RPMI7951 (cell line): ENCODE measurements around the gene CNTNAP2. TPM values are rescaled to one million over a fixed set of nuclear protein-coding genes. Genes with fewer than 3 reads are reported as not detected.

Source experiments
- DNase-seq: peaks from one replicate; pipeline ENCODE4 v3.0.0-alpha.2; 2012; ENCODE audit warnings: low read depth
- total RNA-seq: library from RNA; depleted of rRNA; stranded (reverse); fragments of >200 nt; shearing (Covaris generic); gene quantifications from 2 replicates; pipeline ENCODE4 v1.2.3, GENCODE V29; 2014

CNTNAP2 gene
- total RNA-seq, 1 experiment from 2014 or later, result not detected

DNA sequence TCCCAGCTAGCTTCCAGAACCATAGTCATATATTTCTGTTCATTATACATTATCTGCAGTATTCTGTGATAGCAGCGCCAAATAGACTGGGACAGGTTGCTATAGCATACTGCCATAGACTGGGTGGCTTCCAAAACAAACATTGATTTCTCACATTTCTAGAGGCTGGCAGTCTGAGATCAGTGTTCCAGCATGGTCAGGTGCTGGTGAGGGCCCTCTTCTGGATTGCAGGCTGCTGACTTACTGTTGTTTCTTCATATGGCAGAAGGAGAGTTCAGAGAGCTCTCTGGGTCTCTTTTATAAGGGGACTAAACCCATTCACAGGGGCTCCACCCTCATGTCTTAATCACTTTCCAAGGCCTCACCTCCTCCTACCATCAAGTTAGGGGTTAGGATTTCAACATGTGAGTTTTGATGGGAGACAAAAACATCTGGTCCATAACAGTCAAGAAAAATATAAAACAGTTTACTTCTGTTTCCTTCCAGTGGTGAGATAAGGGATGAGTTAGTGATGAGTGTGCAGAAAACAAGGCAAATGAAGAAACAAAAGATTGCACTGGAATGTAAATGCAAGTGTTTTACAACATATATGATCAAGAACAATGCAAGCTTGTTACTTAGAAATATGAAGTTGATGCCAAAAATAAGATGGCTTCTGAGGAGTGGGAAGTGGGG is 2074.9 kb downstream of the CNTNAP2 start:
- no peak for DNase-seq

DNA sequence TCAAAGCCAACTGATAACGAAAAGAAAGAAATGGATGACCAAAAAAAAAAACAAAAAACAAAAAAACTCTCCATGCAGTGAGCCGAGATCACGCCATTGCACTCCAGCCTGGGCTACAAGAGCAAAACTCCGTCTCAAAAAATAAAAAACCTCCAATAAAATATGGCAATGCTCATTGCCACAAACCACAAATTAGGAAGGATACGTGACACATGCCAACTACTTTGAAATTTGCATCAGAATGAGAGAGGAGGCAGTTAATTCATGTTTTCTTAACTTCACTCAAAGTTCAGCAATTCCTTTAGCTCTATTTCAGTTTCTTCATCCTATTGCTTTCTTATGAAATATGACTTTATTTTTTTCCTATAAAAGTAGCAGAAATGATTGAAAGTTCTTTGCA is 2075.9 kb downstream of the CNTNAP2 start:
- no peak for DNase-seq

DNA sequence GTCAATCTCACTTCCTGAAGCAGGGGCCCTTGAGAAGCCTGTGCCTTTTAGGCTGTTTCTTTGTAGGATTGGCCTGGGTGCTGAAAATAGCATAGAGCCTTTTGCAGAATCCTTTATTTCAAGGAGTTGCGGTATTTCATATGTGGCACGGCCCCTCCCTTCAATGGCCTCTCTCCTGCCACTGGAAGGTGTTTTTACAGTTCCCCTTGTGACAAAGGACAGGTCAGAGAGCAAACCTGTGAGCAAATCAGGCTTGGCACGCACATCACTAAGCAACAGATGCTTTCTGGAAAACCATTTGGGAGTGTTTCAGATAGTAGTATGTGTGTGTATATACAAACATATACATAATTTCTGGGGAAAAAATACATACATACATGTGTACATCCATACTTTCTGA is 2085.4 kb downstream of the CNTNAP2 start:
- DNase-seq, result no peak

DNA sequence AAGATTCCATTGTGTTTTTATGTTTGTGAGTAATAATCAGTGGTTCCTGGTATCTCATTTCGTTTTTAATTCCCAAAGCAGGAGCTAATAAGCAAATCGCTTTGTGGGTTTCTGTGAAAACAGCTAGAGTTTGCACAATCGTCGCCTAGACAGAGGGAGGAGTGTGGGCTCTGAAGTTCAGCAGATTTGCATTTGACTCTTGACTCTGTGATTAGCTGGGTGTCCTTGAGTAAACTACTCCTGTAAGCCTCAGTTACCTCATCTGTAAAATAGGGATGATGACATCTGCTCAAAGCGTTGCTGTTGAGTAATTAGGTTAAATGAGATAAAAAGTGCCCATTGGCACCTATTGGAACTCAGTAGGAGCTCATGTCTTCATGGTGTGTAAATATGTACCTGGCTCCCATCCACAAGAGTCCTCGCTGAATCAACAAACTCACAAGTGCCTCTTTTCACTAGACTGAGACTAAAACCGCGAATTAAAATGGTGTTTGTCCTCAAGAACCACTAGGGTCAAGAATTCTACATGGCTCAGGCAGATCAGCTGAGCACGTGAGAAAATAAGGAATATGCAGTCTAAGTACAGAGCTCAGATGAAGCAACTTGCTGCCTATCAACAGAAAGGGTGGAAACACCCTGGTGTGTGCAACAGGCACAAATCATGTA is 2088.2 kb downstream of the CNTNAP2 start:
- no peak for DNase-seq

DNA sequence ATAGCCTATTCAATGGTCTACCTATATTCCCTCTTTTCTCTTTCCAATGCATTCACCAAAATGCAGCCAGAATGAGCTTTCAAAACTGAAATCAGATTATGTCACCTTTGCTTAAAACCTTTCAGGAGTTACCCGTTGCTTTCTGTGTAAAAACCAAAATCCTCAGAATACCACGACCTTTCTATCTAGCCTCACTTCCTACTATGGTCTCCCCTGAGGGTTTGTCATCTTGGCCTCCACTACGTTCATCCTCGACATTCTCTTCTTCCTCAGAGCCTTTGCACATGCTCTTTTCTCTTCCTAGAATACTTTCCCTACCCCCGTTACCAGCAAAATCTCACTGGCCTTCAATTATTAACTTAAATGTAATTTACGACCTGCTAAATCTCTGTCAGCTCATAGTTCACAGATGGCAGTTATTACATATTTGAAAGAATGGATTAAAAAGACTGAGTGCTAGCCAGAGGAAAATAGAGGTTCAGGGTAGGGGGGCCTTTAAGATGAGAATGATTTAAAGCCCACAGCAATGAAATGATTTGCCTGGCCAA is 2093.1 kb downstream of the CNTNAP2 start:
- no peak for DNase-seq

DNA sequence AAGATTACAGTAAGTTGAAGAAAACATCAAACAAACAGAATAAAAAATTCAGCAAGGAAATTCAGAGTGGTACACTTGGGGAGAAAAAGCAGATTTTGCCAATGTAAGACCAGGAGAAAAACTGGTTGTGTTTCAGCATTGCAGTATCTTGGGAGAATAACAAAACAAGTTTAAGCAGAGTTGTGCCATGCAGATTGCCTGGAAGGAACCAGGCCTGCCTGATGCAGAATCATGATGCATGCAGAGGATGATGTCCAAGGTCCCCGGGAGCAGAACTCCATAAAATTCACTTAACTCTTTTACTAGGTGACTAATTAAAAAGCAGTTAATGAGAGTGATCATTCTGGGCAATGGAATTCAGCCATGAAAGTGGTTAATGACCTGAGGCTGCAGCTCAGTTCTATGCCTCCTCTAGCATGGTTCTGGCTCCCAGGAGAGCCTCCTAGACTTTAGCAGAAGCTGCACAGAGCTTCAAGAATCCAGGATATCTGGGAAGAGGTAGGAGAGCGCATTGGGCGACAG is 2094.3 kb downstream of the CNTNAP2 start:
- no peak for DNase-seq

DNA sequence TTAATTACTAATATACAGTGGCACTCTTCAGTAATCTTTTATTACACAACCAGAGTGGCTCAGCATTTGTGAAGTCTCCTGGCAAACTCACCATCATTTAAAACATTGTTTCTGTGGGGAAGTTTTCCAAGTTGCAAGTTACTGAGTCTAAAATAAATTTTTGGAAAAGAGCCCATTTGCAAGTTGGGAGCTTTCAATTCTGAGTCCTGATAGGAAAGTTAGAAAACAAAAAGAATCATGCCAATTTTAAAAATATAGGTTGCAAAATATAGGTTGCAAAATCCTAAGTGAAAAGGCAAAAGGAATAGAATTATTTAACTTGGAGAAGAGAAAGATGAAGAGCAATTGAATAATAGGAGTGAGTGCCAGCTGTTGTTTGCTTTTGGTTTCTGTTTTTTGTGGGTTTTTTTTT is 2095.1 kb downstream of the CNTNAP2 start:
- no peak for DNase-seq

DNA sequence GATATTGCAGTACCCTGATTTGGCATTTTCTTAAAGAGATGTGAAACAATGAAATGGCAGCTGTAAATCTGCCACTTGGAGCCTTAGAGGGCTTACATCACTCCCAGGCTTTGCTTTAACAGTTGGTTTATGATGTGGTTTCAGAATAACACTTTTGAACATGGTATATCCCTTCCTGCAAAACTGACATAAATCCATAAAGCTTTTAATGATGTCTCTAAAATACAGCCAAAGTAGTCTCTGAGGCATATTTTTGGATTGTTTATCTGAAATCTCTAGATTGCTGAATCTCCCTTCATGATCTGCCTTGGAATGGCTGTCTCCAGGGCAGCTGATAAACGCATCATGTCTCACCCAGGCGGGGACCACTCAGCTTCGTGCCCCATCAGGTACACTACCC is 2096.1 kb downstream of the CNTNAP2 start:
- DNase-seq, result no peak

DNA sequence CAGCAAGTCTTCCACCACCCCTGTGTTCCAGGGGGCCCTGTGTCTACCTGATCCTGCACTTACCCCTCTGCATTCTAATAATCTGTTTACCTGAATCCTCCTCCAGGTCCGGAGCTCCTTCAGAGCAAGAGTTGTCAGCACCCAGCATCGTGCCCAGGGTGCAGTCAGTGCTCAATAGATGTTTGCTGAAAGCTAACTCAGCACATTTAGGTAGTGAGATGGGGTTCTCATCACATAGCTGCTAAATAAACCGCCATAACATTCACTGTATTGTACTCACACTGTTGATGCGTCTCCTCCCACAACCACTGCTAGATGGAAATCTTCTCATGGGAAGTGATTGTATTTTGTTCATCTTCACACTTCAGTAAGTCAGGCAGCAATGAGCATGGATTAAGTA is 2097.5 kb downstream of the CNTNAP2 start:
- DNase-seq, result no peak

DNA sequence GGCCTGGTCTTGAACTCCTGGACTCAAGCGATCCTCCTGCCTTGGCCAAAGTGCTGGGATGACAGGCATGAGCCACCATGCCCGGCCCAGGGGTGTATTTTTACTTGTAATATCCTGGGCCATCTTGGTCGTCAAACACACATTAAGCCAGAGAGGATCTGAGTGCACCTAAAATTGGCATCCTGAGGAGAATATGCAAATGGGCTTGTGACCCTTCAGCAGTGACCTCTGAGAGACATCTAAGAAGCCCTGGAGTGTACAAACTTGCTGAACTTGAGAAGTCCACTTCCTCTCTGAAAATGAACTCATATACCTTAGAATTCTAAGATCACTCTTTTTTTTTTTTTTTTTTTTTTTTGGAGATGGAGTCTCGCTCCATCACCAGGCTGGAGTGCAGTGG is 2102.0 kb downstream of the CNTNAP2 start:
- DNase-seq, result no peak

DNA sequence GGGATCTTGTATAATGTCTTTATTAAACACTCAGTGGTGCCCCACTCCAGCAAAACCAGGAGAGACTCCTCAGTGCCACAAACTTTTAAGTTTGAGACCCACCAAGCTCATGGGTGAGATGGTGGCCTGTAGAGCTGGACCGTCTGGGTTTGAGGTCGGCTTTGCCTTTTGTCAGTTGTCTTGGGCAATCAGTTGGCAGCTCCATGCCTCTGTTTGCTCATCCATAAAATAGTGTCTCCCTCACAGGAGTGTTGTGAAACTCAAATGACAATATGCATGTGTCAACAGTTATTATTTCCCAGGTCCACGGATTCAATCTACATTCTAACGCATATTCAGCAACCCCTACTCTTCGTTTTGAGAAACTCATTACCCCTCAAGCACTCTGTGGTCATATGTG is 2106.1 kb downstream of the CNTNAP2 start:
- no peak for DNase-seq

DNA sequence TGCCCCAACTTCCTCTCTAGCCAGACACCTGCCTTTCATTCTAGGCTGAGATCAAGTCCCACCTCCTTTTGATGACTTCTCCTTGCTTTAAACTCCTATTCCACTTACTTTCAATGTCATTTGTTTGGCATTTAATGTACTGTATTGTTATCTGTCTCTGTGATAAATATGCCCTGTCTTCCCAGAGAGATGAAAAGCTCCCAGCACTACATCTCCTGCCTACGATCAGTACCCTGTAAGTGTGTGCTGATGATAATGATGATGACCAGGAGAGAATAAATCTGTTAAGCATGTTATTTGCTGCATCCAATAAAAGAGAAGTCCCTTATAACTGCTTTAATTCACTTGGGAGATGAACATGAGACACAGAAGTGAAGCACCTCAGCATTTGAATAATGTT is 2106.6 kb downstream of the CNTNAP2 start:
- DNase-seq, result no peak

DNA sequence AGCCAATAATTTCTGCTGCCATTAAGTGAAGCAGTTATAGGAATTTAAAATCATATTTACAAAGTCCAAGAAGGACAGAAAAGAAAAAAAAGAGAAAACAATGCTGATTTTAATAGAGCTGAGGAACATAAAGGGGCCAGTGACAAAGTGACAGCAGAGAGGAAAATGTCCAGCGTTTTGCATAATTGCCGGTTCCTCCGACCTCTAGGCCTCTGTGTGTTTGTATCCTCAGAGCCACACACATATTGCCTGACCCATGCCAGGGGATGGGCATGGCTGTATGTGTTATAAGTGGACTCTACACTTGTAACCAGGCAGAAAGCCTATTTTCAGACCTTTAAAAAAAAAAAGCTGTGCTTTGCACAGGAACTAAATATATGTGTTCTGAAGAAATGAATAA is 2107.1 kb downstream of the CNTNAP2 start:
- DNase-seq, result no peak

DNA sequence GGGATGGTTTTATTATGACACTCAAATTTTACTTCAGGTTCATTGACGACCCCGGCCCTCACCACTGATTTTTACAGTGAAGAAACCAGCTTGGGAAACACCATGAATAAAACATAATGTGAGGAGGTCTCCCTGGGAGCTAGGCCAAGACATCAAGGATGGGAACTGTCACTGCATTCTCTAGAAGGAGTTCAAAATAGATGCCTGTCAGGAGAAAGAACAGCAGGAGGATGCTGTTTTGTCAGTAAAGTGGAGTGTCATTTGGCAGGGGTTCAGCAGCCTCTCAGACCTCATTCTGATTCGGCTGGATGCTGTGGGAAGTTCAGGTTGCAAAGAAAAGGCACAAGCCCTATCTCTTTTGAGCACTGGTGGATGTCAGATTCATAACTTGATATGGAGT is 2113.7 kb downstream of the CNTNAP2 start:
- DNase-seq, result no peak

DNA sequence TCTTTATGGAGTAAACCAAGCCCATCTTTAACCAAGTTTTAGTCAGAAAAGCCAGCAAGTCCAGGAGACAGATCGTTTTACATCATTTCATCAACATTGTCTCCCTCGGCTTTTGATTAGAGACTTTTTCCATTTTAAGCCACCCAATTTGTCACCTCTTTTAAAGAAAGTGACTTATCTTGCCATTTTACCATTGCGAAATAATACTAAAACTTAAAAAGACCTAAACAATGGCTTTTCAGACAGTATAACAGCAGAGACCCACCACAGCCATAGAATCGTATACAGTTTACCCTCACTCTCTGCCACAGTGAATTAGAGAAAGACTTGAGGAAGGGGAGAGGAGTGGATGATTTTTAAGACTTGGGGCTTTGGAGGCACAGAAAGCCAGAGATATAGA is 2114.3 kb downstream of the CNTNAP2 start:
- no peak for DNase-seq

DNA sequence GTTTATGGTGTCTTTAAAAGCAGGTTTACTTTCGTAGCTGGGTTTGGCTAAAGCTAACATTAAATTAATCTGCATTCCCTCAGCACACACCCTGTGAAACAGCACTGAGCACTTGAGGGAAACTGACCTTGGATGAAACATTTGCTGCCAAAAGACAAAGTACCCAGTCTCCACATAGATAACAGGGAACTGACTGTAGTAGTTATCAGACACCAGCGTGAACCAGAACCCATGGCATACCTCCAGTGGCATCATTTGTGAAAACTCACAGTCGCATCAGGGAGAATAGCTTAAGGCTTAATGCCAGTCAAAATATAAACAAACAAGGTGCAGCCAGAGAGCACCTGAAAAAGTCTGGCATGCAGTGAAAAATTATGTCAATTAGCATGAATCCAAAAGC is 2116.2 kb downstream of the CNTNAP2 start:
- no peak for DNase-seq

DNA sequence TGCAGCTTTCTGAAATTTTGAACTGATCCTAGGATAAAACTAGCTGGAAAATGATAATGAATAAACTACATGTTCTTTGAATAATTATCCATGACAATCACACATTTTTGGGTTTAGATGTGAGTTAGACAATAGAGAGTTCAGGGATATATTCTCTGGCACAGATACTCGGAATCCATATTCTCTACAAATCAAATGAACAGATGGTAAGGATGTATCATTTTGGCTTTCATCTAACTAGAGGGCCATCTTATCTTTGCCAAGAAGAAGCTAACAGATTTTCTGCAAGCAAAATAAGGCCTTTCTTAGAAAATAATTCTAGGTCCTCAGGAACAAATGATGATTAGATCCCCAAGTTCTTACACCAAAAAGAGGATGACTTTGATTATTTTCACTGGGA is 2118.1 kb downstream of the CNTNAP2 start:
- DNase-seq, result no peak

DNA sequence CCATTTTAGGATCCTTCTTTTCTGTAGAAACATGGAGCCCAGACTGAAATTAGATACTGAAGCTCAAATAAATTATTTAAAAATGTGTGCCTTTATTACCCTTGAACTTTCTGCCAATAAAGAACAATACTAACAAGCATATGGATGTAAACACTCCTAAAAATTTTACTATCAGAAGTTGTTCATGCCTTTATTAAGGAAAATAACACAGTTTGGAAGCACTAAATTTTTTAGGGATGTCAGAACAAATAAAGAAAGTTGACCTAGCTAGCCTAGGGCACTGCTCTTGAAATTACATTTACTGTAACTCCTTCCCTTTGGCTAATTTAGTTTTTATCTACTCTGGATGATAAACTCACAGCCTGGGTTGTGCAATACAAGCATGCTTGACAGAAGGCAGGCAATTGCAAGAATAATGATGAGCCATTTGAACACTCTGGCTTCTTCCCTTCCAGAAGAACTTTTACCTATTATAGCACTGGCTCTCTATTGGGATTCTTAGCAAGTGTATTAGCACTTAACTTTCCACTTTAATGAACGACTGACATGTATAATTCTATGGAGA is 2122.2 kb downstream of the CNTNAP2 start:
- no peak for DNase-seq

DNA sequence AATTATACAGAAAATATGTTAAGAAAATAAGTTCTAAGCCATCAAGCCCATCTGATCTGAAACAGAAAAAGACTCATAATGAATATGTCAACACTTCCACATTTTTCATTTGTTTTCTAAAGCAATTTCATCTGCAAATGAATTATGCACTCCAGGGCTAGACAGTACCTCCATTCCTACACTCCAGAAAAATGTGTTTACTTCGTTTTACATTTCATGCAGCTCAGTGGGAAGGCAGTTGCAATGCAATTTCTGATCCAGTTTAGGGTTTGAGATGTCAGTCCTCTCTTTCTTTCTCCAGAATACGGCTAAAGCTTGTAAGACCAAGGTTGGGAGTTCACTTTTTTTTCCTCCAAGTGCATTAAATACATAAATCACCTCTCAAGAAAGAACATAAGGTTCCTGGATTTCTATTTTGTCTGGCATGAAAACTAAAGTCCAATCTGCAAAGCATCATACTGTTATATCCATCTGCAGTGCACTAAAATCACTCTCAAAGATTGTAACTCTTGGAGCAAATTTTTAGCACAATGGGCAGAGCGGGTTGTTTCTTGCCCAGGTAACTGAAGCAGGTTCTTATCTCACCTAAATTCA is 2125.2 kb downstream of the CNTNAP2 start:
- DNase-seq, result no peak

DNA sequence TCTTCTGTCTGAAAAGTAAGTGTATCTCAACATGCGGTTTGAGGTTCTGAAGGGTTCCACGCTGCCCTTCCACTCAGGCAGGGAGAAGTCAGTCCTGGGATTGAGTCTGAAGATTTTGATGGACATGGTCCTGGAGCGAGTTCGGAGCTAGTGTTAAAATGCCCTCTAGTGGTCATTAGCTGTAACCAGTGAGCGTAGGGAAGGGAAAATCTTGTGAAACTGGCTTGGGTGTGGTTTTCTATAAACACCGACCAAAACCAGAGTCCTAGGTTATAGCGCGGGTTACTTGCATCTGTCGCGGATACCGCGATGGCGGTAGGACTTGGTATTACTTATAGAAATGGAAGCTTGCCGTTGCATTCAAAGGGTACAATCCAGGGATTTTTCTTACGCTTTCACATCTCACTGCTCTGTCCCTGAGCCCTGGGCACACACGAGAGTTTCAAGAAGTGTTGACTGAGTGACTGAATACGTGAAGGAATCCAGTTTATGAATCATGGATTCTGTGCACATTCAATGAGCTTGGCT is 2125.8 kb downstream of the CNTNAP2 start:
- DNase-seq, result peak; percentile 44

DNA sequence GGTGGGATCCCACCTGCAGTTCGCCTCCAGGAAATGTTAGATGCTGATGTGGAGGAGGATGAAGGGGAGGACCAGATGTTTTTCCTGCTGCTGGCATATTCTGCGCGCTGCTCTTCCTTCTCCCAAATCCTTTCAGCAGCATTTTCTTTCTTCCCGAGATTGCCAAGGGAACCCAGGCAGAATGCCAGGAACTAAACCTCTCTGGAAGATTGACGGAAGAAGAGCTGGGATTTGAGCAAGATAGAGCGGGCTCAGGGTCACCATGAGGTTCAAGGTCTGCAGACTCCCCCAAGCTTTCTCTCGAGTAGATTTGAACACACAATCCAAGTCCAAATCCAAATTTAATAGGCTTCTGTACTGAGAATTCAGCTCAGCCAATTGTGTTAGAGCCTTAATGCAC is 2128.8 kb downstream of the CNTNAP2 start:
- DNase-seq, result no peak

DNA sequence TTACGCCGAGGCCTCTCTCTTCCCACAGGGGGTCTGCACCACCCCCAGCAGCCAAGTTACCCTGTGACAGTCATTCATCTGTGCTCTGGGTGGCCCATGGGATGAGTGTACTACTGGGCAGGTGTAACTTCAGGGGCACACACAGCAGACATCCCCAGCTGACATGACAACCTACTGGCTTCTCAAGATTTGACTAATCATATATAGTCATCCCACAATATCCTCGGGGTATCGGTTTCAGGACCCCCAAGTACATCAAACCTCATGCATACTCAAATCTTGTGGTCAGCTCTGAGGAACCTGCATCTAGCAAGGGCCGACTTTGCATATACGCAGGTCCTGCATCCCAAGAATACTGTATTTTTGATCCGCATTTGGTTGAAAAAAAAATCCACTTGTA is 2137.0 kb downstream of the CNTNAP2 start:
- DNase-seq, result no peak
